GM13976 (cell line): ENCODE results near the gene BCKDK.

Experiments
- DNase-seq: peaks from one replicate; pipeline ENCODE4 v3.0.0; 2012; ENCODE audit warnings: low spot score
- in situ Hi-C: fragments of 300-500 bp; cut with MboI; formaldehyde crosslinking; loops from one replicate; pipeline ENCODE4 v1.12.0; 2022; ENCODE audit warnings: low sequenced_read_pairs, mixed read lengths, inconsistent platforms; ENCODE audit not compliant: unreplicated experiment
- TF ChIP-seq, protein P1 (sequence below): IDR thresholded peaks from 2 replicates; pipeline ENCODE4 v1.5.1; 2012; ENCODE audit warnings: borderline replicate concordance, mild to moderate bottlenecking; ENCODE audit not compliant: insufficient read depth; ENCODE audit errors: extremely low read depth, missing control alignments, control extremely low read depth

Gene BCKDK

DNA sequence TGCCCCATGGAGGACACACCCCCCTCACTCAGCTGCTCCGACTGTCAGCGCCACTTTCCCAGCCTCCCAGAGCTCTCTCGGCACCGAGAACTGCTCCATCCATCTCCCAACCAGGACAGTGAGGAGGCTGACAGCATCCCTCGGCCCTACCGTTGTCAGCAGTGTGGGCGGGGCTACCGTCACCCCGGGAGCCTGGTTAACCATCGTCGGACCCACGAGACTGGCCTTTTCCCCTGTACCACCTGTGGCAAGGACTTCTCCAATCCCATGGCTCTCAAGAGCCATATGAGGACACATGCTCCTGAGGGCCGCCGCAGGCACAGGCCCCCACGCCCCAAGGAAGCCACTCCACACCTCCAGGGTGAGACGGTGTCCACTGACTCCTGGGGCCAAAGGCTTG is 31.9 kb upstream of the BCKDK start:
- DNase-seq, result no peak
- TF ChIP-seq, protein P1, sequence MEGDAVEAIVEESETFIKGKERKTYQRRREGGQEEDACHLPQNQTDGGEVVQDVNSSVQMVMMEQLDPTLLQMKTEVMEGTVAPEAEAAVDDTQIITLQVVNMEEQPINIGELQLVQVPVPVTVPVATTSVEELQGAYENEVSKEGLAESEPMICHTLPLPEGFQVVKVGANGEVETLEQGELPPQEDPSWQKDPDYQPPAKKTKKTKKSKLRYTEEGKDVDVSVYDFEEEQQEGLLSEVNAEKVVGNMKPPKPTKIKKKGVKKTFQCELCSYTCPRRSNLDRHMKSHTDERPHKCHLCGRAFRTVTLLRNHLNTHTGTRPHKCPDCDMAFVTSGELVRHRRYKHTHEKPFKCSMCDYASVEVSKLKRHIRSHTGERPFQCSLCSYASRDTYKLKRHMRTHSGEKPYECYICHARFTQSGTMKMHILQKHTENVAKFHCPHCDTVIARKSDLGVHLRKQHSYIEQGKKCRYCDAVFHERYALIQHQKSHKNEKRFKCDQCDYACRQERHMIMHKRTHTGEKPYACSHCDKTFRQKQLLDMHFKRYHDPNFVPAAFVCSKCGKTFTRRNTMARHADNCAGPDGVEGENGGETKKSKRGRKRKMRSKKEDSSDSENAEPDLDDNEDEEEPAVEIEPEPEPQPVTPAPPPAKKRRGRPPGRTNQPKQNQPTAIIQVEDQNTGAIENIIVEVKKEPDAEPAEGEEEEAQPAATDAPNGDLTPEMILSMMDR, result no peak
- in situ Hi-C loops, result no loop called here

- DNase-seq, result no peak
- TF ChIP-seq, protein P1, result no peak
- in situ Hi-C loops, result no loop called here
Measured at GRCh38 chr16:31077024-31077423, 31.2 kb upstream of the BCKDK start.

GRCh38 chr16:31077592-31078396 is 30.4 kb upstream of the BCKDK start:
- DNase-seq, result no peak
- in situ Hi-C loops, result no loop called here

DNA sequence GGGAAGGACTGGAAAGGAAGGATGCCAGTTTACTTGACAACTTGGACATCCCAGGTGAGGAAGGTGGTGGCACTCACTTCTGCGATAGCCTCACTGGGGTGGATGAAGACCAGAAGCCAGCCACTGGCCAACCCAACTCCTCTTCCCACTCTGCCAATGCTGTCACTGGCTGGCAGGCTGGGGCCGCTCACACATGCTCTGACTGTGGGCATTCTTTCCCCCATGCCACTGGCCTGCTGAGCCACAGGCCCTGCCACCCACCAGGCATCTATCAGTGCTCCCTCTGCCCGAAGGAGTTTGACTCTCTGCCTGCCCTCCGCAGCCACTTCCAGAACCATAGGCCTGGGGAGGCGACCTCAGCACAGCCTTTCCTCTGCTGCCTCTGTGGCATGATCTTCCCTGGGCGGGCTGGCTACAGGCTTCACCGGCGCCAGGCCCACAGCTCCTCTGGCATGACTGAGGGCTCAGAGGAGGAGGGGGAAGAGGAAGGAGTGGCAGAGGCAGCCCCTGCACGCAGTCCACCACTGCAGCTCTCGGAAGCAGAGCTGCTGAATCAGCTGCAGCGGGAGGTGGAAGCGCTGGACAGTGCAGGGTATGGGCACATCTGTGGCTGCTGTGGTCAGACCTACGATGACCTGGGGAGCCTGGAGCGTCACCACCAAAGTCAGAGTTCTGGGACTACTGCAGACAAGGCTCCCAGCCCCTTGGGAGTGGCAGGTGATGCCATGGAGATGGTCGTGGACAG is 29.4 kb upstream of the BCKDK start:
- TF ChIP-seq, protein P1, result no peak
- DNase-seq, result no peak
- in situ Hi-C loops, result no loop called here

More at GRCh38 chr16:31077592-31078396, 30.4 kb upstream of the BCKDK start:
- TF ChIP-seq, protein P1, result no peak

DNA sequence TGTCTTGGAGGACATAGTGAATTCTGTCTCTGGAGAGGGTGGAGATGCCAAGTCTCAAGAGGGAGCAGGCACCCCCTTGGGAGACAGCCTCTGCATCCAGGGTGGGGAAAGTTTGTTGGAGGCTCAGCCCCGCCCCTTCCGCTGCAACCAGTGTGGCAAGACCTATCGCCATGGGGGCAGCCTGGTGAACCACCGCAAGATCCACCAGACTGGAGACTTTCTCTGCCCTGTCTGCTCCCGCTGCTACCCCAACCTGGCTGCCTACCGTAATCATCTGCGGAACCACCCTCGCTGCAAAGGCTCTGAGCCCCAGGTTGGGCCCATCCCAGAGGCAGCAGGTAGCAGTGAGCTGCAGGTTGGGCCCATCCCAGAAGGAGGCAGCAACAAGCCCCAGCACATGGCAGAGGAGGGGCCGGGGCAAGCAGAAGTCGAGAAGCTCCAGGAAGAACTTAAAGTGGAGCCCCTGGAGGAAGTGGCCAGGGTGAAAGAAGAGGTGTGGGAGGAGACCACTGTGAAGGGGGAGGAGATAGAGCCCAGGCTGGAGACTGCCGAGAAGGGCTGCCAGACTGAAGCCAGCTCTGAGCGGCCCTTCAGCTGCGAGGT is 28.7 kb upstream of the BCKDK start:
- TF ChIP-seq, protein P1, result no peak
- DNase-seq, result no peak
- in situ Hi-C loops, result no loop called here

GRCh38 chr16:31080035-31080629 is 28.1 kb upstream of the BCKDK start:
- in situ Hi-C loops, result no loop called here
- TF ChIP-seq, protein P1, result no peak
- DNase-seq, result no peak
